ENCODE results near the gene SRR.
"Not testable (repeated sequence)": the region's sequence is repeated elsewhere in the genome, so short reads cannot be mapped to it uniquely, and the experiment has no call there.

Gene SRR

GRCh38 chr17:2263183-2264066 is 40.3 kb upstream of the SRR start:
- Histone ChIP-seq H3K9ac (no peak overlapping the region), H3K27me3 (ENCODE audit: control insufficient read depth, insufficient read depth, low read length) (no peaks in the 10 kb centered on the region), H3K9me3 (ENCODE audit: control insufficient read depth, low read length) (no peaks in the 10 kb centered on the region), H3K27ac (no peak overlapping the region), H3K36me3 (ENCODE audit: control insufficient read depth, insufficient read depth, low read length) (no peaks in the 10 kb centered on the region), H3K4me1 (no peaks in the 10 kb centered on the region), H2AFZ (no peak overlapping the region), H3K79me2 (peaks cover 22% of the 10 kb centered on the region), H3K4me3 (ENCODE audit: low read depth, low read length) (no peak overlapping the region), H3K4me2 (ENCODE audit: low read length) (no peak overlapping the region)
- TF ChIP-seq CTCF (IDR thresholded peaks at IDR 0.05): no peak

GRCh38 chr17:2264067-2264860 is 39.5 kb upstream of the SRR start:
- Histone ChIP-seq H3K4me1 (no peaks in the 10 kb centered on the region), H3K4me3 (ENCODE audit: low read depth, low read length) (no peak overlapping the region), H3K9me3 (ENCODE audit: control insufficient read depth, low read length) (no peaks in the 10 kb centered on the region), H3K27me3 (ENCODE audit: control insufficient read depth, insufficient read depth, low read length) (no peaks in the 10 kb centered on the region), H3K79me2 (peaks cover 20% of the 10 kb centered on the region), H3K4me2 (ENCODE audit: low read length) (no peak overlapping the region), H2AFZ (no peak overlapping the region), H3K27ac (no peak overlapping the region), H3K36me3 (ENCODE audit: control insufficient read depth, insufficient read depth, low read length) (no peaks in the 10 kb centered on the region), H3K9ac (no peak overlapping the region)
- TF ChIP-seq CTCF (IDR thresholded peaks at IDR 0.05): no peak

- not testable (repeated sequence) for H3K4me1 ChIP-seq; H3K4me2 ChIP-seq (ENCODE audit: low read length); H3K27me3 ChIP-seq (ENCODE audit: control insufficient read depth, insufficient read depth, low read length); H3K4me3 ChIP-seq (ENCODE audit: low read depth, low read length); H3K9ac ChIP-seq; H3K27ac ChIP-seq; H3K9me3 ChIP-seq (ENCODE audit: control insufficient read depth, low read length); H3K36me3 ChIP-seq (ENCODE audit: control insufficient read depth, insufficient read depth, low read length); H2AFZ ChIP-seq
- peaks cover 16% of the 10 kb centered on the region for H3K79me2 ChIP-seq
These were observed 38.6 kb upstream of the SRR start for GRCh38 chr17:2265166-2265565.

GRCh38 chr17:2266045-2266864 is 37.5 kb upstream of the SRR start:
- no peak for TF ChIP-seq CTCF (IDR thresholded peaks at IDR 0.05)
- Histone ChIP-seq H3K79me2 (peaks cover 16% of the 10 kb centered on the region), H3K9ac (no peak overlapping the region), H2AFZ (no peak overlapping the region), H3K27ac (no peak overlapping the region), H3K36me3 (ENCODE audit: control insufficient read depth, insufficient read depth, low read length) (no peaks in the 10 kb centered on the region), H3K4me2 (ENCODE audit: low read length) (no peak overlapping the region), H3K4me3 (ENCODE audit: low read depth, low read length) (no peak overlapping the region), H3K27me3 (ENCODE audit: control insufficient read depth, insufficient read depth, low read length) (no peaks in the 10 kb centered on the region), H3K9me3 (ENCODE audit: control insufficient read depth, low read length) (no peaks in the 10 kb centered on the region), H3K4me1 (no peaks in the 10 kb centered on the region)

- Histone ChIP-seq H3K4me2 (ENCODE audit: low read length) (no peak overlapping the region), H3K27ac (no peak overlapping the region), H3K36me3 (ENCODE audit: control insufficient read depth, insufficient read depth, low read length) (no peaks in the 10 kb centered on the region), H2AFZ (no peak overlapping the region), H3K4me1 (no peaks in the 10 kb centered on the region), H3K27me3 (ENCODE audit: control insufficient read depth, insufficient read depth, low read length) (no peaks in the 10 kb centered on the region), H3K9me3 (ENCODE audit: control insufficient read depth, low read length) (no peaks in the 10 kb centered on the region), H3K4me3 (ENCODE audit: low read depth, low read length) (no peak overlapping the region), H3K9ac (no peak overlapping the region), H3K79me2 (peaks cover 16% of the 10 kb centered on the region)
- TF ChIP-seq CTCF (IDR thresholded peaks at IDR 0.05): no peak
These were observed 36.9 kb upstream of the SRR start for GRCh38 chr17:2266865-2267228.

Data from parathyroid adenoma (tissue), 2 donors.